AG04450 (cell line): Measurements from ENCODE around the gene TBL1XR1. TPM values are rescaled to one million over a fixed set of nuclear protein-coding genes. Genes with fewer than 3 reads are reported as not detected.

Source experiments
- CTCF ChIA-PET: fragments of 300-600, 350-600 bp; formaldehyde crosslinking; extraction: SDS; loops from one replicate; lab custom pipeline; 2022; ENCODE audit warnings: antibody characterized with exemption, inconsistent platforms; lab: Charles Lee
- POLR2A ChIA-PET: fragments of 350-600 bp; formaldehyde crosslinking; extraction: SDS; loops from one replicate; lab custom pipeline; 2021; ENCODE audit warnings: antibody characterized with exemption, inconsistent platforms; lab: Yijun Ruan, JAX
- DNase-seq: peaks from one replicate; pipeline ENCODE4 v3.0.0-alpha.2; 2011; ENCODE audit warnings: low read depth, low spot score
- H3K27ac ChIP-seq: one replicate; pipeline ENCODE4 v1.5.1; 2012; ENCODE audit warnings: low read depth, low read length, control low read depth
- H3K27me3 ChIP-seq: one replicate; pipeline ENCODE4 v1.6.0; 2012; ENCODE audit warnings: low read length; ENCODE audit not compliant: control insufficient read depth, insufficient read depth
- H3K4me3 ChIP-seq: 2 replicates; pipeline ENCODE4 v1.5.1; 2011; ENCODE audit warnings: mild to moderate bottlenecking, low read depth, low read length, control low read depth
- H3K9me3 ChIP-seq: 2 replicates; pipeline ENCODE4 v1.5.1; 2012; ENCODE audit warnings: low read length; ENCODE audit not compliant: control insufficient read depth, insufficient read depth
- CTCF ChIP-seq: IDR thresholded peaks from 2 replicates; pipeline ENCODE4 v1.5.1; 2011; ENCODE audit warnings: low read depth, low read length, control low read depth, inconsistent platforms
- polyA plus RNA-seq: library from polyadenylated mRNA; depleted of rRNA; stranded (reverse); fragments of >200 nt; gene quantifications from 2 replicates; pipeline ENCODE4 v1.2.3, GENCODE V29; 2011

TBL1XR1 gene
- polyA plus RNA-seq, 1 experiment: 207 TPM

- Histone ChIP-seq H3K27ac (no peak overlapping the region), H3K4me3 (no peak overlapping the region), H3K9me3 (no peaks in the 10 kb centered on the region), H3K27me3 (no peaks in the 10 kb centered on the region)
- ChIA-PET POLR2A (no interaction called here), CTCF (interaction anchor here (0.6 kb wide), 1 partner anchor 344 kb away, joined by 3 read pairs; no protein-coding TSS in a partner anchor)
- no peak for TF ChIP-seq CTCF
- DNase-seq: no peak
These were observed 17.8 kb downstream of the TBL1XR1 start for GRCh38 chr3:177179281-177180067.

- TF ChIP-seq CTCF: no peak
- H3K9me3 ChIP-seq: no peaks in the 10 kb centered on the region
- H3K4me3 ChIP-seq: no peak overlapping the region
- DNase-seq: no peak
- ChIA-PET POLR2A (no interaction called here), CTCF (no interaction called here)
- no peaks in the 10 kb centered on the region for H3K27me3 ChIP-seq
- H3K27ac ChIP-seq: no peak overlapping the region
These were observed 19.5 kb downstream of the TBL1XR1 start for GRCh38 chr3:177177749-177178221.

GRCh38 chr3:177174607-177175170 lies 22.6 kb downstream of the TBL1XR1 start:
- no peaks in the 10 kb centered on the region for H3K27me3 ChIP-seq
- H3K9me3 ChIP-seq: no peaks in the 10 kb centered on the region
- H3K27ac ChIP-seq: no peak overlapping the region
- POLR2A ChIA-PET: interaction anchor here (0.6 kb wide), 1 partner anchor 23 kb away, joined by 4 read pairs; no protein-coding TSS in a partner anchor
- DNase-seq: no peak
- CTCF ChIA-PET: interaction anchor here (1.1 kb wide), 1 partner anchor 11 kb away, joined by 4 read pairs; no protein-coding TSS in a partner anchor
- H3K4me3 ChIP-seq: no peak overlapping the region
- TF ChIP-seq CTCF: no peak

- H3K4me3 ChIP-seq: no peak overlapping the region
- H3K27me3 ChIP-seq: no peaks in the 10 kb centered on the region
- TF ChIP-seq CTCF: no peak
- ChIA-PET CTCF (no interaction called here), POLR2A (no interaction called here)
- no peaks in the 10 kb centered on the region for H3K9me3 ChIP-seq
- no peak for DNase-seq
- no peak overlapping the region for H3K27ac ChIP-seq
These were observed 27.2 kb downstream of the TBL1XR1 start for GRCh38 chr3:177169936-177170722.
